CD14-positive monocyte (primary cell): Measurements from ENCODE around the gene G2E3. TPM values are rescaled to one million over a fixed set of nuclear protein-coding genes. Genes with fewer than 3 reads are reported as not detected.

Experiments used
- DNase-seq, 3 donors: peaks; one replicate each; pipeline ENCODE4 v3.0.0-alpha.2; 2011 to 2022
- H2AFZ ChIP-seq: 2 replicates; pipeline ENCODE4 v1.6.0; 2012; ENCODE audit warnings: mild to moderate bottlenecking, low read depth, low read length, inconsistent platforms; ENCODE audit not compliant: insufficient read depth, poor library complexity, severe bottlenecking
- H3K27ac ChIP-seq, 2 donors: 1 replicate in 1 of 2; 2 replicates in 1 of 2; pipeline ENCODE4 v1.5.1; 2012 to 2013; ENCODE audit warnings: low read length in 2 of 2, control low read depth in 1 of 2, inconsistent platforms in 1 of 2, low read depth in 1 of 2, mild to moderate bottlenecking in 1 of 2
- H3K27me3 ChIP-seq, 2 donors: one replicate each; pipeline versions ENCODE4 v1.6.0 to v1.6.1; 2011 to 2013; ENCODE audit warnings: low read length in 2 of 2; ENCODE audit not compliant: control insufficient read depth in 2 of 2, insufficient read depth in 2 of 2
- H3K36me3 ChIP-seq, 2 donors: replicated peaks in 1 of 2; 1 replicate in 1 of 2; 2 replicates in 1 of 2; pipeline versions ENCODE4 v1.5.1 to v1.6.1; 2012 to 2013; ENCODE audit warnings: low read length in 2 of 2, control low read depth in 1 of 2, inconsistent platforms in 1 of 2, mild to moderate bottlenecking in 1 of 2; ENCODE audit not compliant: insufficient read depth in 2 of 2, control insufficient read depth in 1 of 2
- H3K4me1 ChIP-seq, 2 donors: 1 replicate in 1 of 2; 2 replicates in 1 of 2; pipeline versions ENCODE4 v1.5.1 to v1.6.1; 2012 to 2013; ENCODE audit warnings: low read length in 2 of 2, control low read depth in 1 of 2, inconsistent platforms in 1 of 2, mild to moderate bottlenecking in 1 of 2, moderate library complexity in 1 of 2; ENCODE audit not compliant: insufficient read depth in 2 of 2, control insufficient read depth in 1 of 2
- H3K4me2 ChIP-seq: replicated peaks from 2 replicates; pipeline ENCODE3; 2012; ENCODE audit warnings: low read length, moderate library complexity, mild to moderate bottlenecking; ENCODE audit not compliant: poor library complexity, severe bottlenecking; ENCODE audit errors: extremely low read depth
- H3K4me3 ChIP-seq, 3 experiments: fragments of 200-600 bp in 1 of 3; sonication (generic) in 1 of 3; replicated peaks in 1 of 3; 1 replicate in 2 of 3; 2 replicates in 1 of 3; pipeline ENCODE4 v1.5.1; 2011 to 2013; ENCODE audit warnings: low read length in 3 of 3, mild to moderate bottlenecking in 3 of 3, control low read depth in 2 of 3, low read depth in 2 of 3, inconsistent platforms in 1 of 3, moderate library complexity in 1 of 3
- H3K79me2 ChIP-seq: 2 replicates; pipeline ENCODE4 v1.6.0; 2012; ENCODE audit warnings: mild to moderate bottlenecking, control low read depth, inconsistent platforms, low read length, moderate library complexity; ENCODE audit not compliant: insufficient read depth
- H3K9ac ChIP-seq: 2 replicates; pipeline ENCODE4 v1.6.0; 2017; ENCODE audit warnings: low read length, mild to moderate bottlenecking; ENCODE audit not compliant: insufficient read depth, poor library complexity, severe bottlenecking
- H3K9me3 ChIP-seq, 2 donors: replicated peaks in 1 of 2; 1 replicate in 1 of 2; 2 replicates in 1 of 2; pipeline versions ENCODE4 v1.5.1 to v1.6.1; 2012 to 2013; ENCODE audit warnings: low read length in 2 of 2, control low read depth in 1 of 2; ENCODE audit not compliant: control insufficient read depth in 1 of 2, insufficient read depth in 1 of 2
- H4K20me1 ChIP-seq: 2 replicates; pipeline ENCODE4 v1.6.0; 2012; ENCODE audit warnings: mild to moderate bottlenecking, low read length, control low read depth, moderate library complexity; ENCODE audit not compliant: insufficient read depth
- H3K27ac Mint-ChIP-seq, 7 donors: one replicate each; pipeline ENCODE4 v1.8.0; 2020; ENCODE audit warnings: mild to moderate bottlenecking in 7 of 7, mixed read lengths in 7 of 7, moderate library complexity in 6 of 7, inconsistent platforms in 2 of 7
- H3K27me3 Mint-ChIP-seq, 3 donors: one replicate each; pipeline ENCODE4 v1.8.0; 2021 to 2022; ENCODE audit warnings: low read depth in 3 of 3, mild to moderate bottlenecking in 3 of 3, mixed read lengths in 3 of 3, moderate library complexity in 3 of 3, inconsistent platforms in 1 of 3
- H3K36me3 Mint-ChIP-seq, 2 donors: one replicate each; pipeline ENCODE4 v1.8.0; 2020; ENCODE audit warnings: mixed read lengths in 2 of 2, inconsistent platforms in 1 of 2, mild to moderate bottlenecking in 1 of 2
- H3K4me1 Mint-ChIP-seq: one replicate; pipeline ENCODE4 v1.8.0; 2020; ENCODE audit warnings: mild to moderate bottlenecking, mixed read lengths
- H3K4me3 Mint-ChIP-seq, 2 donors: one replicate each; pipeline ENCODE4 v1.8.0; 2020; ENCODE audit warnings: mild to moderate bottlenecking in 2 of 2, mixed read lengths in 2 of 2, moderate library complexity in 1 of 2
- H3K9me3 Mint-ChIP-seq, 7 donors: one replicate each; pipeline ENCODE4 v1.8.0; 2020 to 2022; ENCODE audit warnings: mixed read lengths in 7 of 7, mild to moderate bottlenecking in 6 of 7, moderate library complexity in 6 of 7, inconsistent platforms in 2 of 7
- CTCF ChIP-seq: fragments of 200-600 bp; IDR thresholded peaks from one replicate; pipeline ENCODE4 v1.8.0; 2022; ENCODE audit warnings: antibody characterized with exemption, mild to moderate bottlenecking
- WGBS: methylation state at CpG from one replicate; pipeline ENCODE4 v1.1.5; 2013; ENCODE audit warnings: missing lambda C conversion rate; ENCODE audit not compliant: insufficient coverage; 5-methylcytosine and 5-hydroxymethylcytosine counted together
- intact Hi-C, 2 donors: fragments of 100-400 bp; cut with micrococcal nuclease; formaldehyde crosslinking; loops; one replicate each; pipeline versions ENCODE4 v1.15.0 to v1.15.1; 2023
- polyA plus RNA-seq, 3 donors: library from polyadenylated mRNA; depleted of rRNA in 1 of 3; unstranded in 2 of 3; stranded (reverse) in 1 of 3; fragments of 300-500 nt in 2 of 3; fragments of >200 nt in 1 of 3; fragmentation: Illumina TruSeq in 2 of 3; gene quantifications; 1 replicate in 2 of 3; 2 replicates in 1 of 3; pipeline ENCODE4 v1.2.3, GENCODE V29; 2012 to 2021

G2E3 gene
- polyA plus RNA-seq, 3 donors: 5.6 to 12.1 (median 5.6) TPM

- Histone ChIP-seq H3K9ac (no peak overlapping the region), H3K4me2 (no peak overlapping the region), H3K4me1 (no peaks in the 10 kb centered on the region), H3K36me3 (peaks cover 67 to 94% of the 10 kb centered on the region in 2 donors), H4K20me1 (peaks cover 4% of the 10 kb centered on the region), H3K79me2 (peaks cover 6% of the 10 kb centered on the region), H3K4me3 (no peak overlapping the region), H3K27ac (no peak overlapping the region), H2AFZ (no peak overlapping the region), H3K27me3 (no peaks in the 10 kb centered on the region), H3K9me3 (peaks cover 0 to 3% of the 10 kb centered on the region in 2 donors)
- no peak for DNase-seq
- no peak overlapping the region for H3K4me3 Mint-ChIP-seq
- H3K4me1 Mint-ChIP-seq: no peaks in the 10 kb centered on the region
- H3K36me3 Mint-ChIP-seq: peaks cover 65 to 86% of the 10 kb centered on the region in 2 donors
- 100% methylated on average over 2 of the region's 2 CpGs for WGBS
- peak overlapping the region in 1 of 7 donors; percentile 3 for H3K27ac Mint-ChIP-seq
- intact Hi-C loops: no loop called here
- TF ChIP-seq CTCF: no peak
- no peaks in the 10 kb centered on the region for H3K27me3 Mint-ChIP-seq
- peaks cover 0 to 15% (median 8%) of the 10 kb centered on the region in 7 donors for H3K9me3 Mint-ChIP-seq
Observed at GRCh38 chr14:30645600-30645999, 86.6 kb downstream of the G2E3 start.

- WGBS: no CpG with 5 or more reads among the region's 2 CpGs
- no peak for DNase-seq
- peaks cover 80 to 97% of the 10 kb centered on the region in 2 donors for H3K36me3 ChIP-seq
Observed at GRCh38 chr14:30648471-30648870, 89.5 kb downstream of the G2E3 start.

More at GRCh38 chr14:30648471-30648870, 89.5 kb downstream of the G2E3 start:
- Histone ChIP-seq H3K4me3 (no peak overlapping the region), H4K20me1 (peaks cover 4% of the 10 kb centered on the region), H3K27me3 (no peaks in the 10 kb centered on the region), H3K4me2 (no peak overlapping the region), H3K4me1 (no peaks in the 10 kb centered on the region), H3K9ac (no peak overlapping the region), H2AFZ (no peak overlapping the region), H3K79me2 (peaks cover 6% of the 10 kb centered on the region), H3K9me3 (peaks cover 0 to 3% of the 10 kb centered on the region in 2 donors), H3K27ac (no peak overlapping the region)
- H3K27me3 Mint-ChIP-seq: no peaks in the 10 kb centered on the region
- intact Hi-C loops: no loop called here
- no peaks in the 10 kb centered on the region for H3K4me1 Mint-ChIP-seq
- H3K9me3 Mint-ChIP-seq: peaks cover 0 to 15% (median 8%) of the 10 kb centered on the region in 7 donors
- H3K4me3 Mint-ChIP-seq: no peak overlapping the region
- no peak overlapping the region for H3K27ac Mint-ChIP-seq
- H3K36me3 Mint-ChIP-seq: peaks cover 68 to 85% of the 10 kb centered on the region in 2 donors
- no peak for TF ChIP-seq CTCF
